ENCODE measurements around the gene NATD1.
"Not testable (repeated sequence)": the region's sequence is repeated elsewhere in the genome, so short reads cannot be mapped to it uniquely, and the experiment has no call there.

Gene NATD1

DNA sequence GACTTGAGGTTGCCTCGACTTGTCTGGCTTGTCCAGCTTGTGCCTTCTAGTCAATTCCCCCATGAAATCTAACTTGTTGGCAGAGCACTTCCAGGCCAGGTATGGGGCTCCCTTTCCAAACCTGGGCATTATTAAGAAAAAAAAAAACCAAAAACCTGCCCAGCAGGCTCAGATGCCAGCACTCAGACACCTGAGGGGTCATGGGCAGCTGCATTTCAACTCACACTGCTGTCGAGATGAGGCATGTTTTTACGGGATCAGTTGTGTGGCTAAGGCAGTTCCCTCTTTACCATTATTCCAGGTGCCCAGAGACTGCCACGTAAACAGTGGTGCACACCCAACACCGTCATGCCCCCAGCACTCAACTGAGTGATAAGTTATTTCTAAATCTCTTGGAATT is 57.1 kb downstream of the NATD1 start:
- no peak overlapping the region for H3K27ac ChIP-seq
- TF ChIP-seq, protein P1, sequence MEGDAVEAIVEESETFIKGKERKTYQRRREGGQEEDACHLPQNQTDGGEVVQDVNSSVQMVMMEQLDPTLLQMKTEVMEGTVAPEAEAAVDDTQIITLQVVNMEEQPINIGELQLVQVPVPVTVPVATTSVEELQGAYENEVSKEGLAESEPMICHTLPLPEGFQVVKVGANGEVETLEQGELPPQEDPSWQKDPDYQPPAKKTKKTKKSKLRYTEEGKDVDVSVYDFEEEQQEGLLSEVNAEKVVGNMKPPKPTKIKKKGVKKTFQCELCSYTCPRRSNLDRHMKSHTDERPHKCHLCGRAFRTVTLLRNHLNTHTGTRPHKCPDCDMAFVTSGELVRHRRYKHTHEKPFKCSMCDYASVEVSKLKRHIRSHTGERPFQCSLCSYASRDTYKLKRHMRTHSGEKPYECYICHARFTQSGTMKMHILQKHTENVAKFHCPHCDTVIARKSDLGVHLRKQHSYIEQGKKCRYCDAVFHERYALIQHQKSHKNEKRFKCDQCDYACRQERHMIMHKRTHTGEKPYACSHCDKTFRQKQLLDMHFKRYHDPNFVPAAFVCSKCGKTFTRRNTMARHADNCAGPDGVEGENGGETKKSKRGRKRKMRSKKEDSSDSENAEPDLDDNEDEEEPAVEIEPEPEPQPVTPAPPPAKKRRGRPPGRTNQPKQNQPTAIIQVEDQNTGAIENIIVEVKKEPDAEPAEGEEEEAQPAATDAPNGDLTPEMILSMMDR (IDR thresholded peaks at IDR 0.05), result no peak
- no peak for TF ChIP-seq ZFX (IDR thresholded peaks at IDR 0.05; ENCODE audit: borderline replicate concordance)

- H3K27ac ChIP-seq, result no peak overlapping the region
- no peak for TF ChIP-seq ZFX (IDR thresholded peaks at IDR 0.05; ENCODE audit: borderline replicate concordance)
- TF ChIP-seq, protein P1 (IDR thresholded peaks at IDR 0.05), result no peak
Measured at GRCh38 chr17:21194703-21195102, 58.5 kb downstream of the NATD1 start.

- TF ChIP-seq, protein P1 (IDR thresholded peaks at IDR 0.05), result no peak
- no peak for TF ChIP-seq ZFX (IDR thresholded peaks at IDR 0.05; ENCODE audit: borderline replicate concordance)
- H3K27ac ChIP-seq, result no peak overlapping the region
Measured at GRCh38 chr17:21194226-21194625, 59.0 kb downstream of the NATD1 start.

DNA sequence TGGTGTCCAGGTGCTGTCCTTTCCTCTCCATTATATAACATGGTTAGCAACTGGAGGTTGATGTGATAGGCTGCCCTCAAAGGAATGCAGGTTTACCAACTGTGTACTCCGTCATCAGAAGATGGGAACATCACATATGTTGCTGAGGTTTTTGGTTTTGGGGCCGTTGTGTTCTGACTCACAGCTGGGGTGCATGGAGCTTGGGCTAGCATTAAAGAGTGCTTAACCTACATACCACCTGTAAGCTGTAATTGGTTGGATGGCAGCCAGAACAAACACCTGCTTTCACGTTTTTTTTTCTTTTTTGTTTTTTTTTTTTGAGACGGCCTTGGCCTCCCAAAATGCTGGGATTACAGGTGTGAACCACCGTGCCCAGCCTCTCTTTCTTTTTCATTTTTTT is 60.2 kb downstream of the NATD1 start:
- TF ChIP-seq ZFX (IDR thresholded peaks at IDR 0.05; ENCODE audit: borderline replicate concordance), result no peak
- TF ChIP-seq, protein P1 (IDR thresholded peaks at IDR 0.05), result no peak
- H3K27ac ChIP-seq, result no peak overlapping the region

DNA sequence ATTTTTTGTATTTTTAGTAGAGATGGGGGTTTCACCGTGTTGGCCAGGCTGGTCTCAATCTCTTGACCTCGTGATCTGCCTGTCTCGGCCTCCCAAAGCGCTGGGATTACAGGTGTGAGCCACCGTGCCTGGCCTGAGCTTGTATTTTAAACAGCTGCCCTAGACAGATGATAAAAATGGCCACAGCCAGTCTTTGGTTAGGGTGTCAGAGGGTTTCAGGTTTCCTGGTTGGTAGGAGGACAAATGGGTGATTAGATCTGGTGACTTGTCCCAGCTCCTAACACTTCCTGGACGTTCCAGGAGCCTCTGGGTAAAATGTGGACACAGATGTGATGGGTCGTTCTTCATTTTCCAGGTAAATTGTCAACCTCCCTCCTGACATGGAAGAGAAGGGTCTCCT is 60.8 kb downstream of the NATD1 start:
- H3K27ac ChIP-seq, result not testable (repeated sequence)

DNA sequence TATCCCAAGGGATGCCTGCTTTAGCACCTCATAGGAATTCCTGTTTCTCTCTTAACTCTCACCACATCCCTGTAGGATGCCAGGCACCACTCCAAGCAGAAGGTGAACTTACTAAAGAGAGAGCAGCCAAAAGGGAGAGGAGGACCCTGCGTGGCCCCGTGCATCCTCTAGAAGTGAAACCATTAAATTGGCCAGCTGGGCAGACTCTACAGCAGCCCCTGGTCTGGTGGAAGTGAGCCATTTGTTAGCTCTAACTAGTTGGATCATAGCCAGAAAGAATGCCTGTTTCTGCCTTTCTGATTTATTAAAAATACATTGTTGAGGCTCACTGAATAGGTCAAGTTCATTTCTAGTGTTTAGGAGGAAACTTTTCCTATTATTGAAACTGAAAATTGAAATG is 61.5 kb downstream of the NATD1 start:
- H3K27ac ChIP-seq, result no peak overlapping the region
- TF ChIP-seq, protein P1 (IDR thresholded peaks at IDR 0.05), result no peak
- TF ChIP-seq ZFX (IDR thresholded peaks at IDR 0.05; ENCODE audit: borderline replicate concordance), result no peak

DNA sequence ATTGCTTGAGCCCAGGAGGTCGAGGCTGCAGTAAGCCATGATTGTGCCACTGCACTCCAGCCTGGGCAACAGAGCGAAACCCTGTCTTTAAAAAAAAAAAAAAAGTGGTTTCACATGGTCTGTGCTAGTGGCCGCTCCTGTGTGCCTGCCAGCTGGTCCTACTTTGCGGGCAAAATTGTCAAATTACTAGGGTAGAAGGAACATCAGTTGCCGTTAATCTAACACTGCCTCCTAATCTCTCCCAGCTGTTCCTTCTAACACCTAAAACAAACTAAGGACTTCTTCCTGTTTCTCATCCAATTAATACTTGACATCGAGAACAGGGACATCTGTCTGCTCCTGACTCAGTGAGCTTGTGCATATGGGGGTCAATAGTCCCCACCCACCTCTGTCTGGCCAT is 63.1 kb downstream of the NATD1 start:
- TF ChIP-seq, protein P1 (IDR thresholded peaks at IDR 0.05), result no peak
- no peak for TF ChIP-seq ZFX (IDR thresholded peaks at IDR 0.05; ENCODE audit: borderline replicate concordance)
- no peak overlapping the region for H3K27ac ChIP-seq

GRCh38 chr17:21189361-21189760 is 63.8 kb downstream of the NATD1 start:
- no peak overlapping the region for H3K27ac ChIP-seq
- TF ChIP-seq, protein P1 (IDR thresholded peaks at IDR 0.05), result no peak
- TF ChIP-seq ZFX (IDR thresholded peaks at IDR 0.05; ENCODE audit: borderline replicate concordance), result no peak
